Measurements from ENCODE around the gene SEC61B.

The SEC61B gene

DNA sequence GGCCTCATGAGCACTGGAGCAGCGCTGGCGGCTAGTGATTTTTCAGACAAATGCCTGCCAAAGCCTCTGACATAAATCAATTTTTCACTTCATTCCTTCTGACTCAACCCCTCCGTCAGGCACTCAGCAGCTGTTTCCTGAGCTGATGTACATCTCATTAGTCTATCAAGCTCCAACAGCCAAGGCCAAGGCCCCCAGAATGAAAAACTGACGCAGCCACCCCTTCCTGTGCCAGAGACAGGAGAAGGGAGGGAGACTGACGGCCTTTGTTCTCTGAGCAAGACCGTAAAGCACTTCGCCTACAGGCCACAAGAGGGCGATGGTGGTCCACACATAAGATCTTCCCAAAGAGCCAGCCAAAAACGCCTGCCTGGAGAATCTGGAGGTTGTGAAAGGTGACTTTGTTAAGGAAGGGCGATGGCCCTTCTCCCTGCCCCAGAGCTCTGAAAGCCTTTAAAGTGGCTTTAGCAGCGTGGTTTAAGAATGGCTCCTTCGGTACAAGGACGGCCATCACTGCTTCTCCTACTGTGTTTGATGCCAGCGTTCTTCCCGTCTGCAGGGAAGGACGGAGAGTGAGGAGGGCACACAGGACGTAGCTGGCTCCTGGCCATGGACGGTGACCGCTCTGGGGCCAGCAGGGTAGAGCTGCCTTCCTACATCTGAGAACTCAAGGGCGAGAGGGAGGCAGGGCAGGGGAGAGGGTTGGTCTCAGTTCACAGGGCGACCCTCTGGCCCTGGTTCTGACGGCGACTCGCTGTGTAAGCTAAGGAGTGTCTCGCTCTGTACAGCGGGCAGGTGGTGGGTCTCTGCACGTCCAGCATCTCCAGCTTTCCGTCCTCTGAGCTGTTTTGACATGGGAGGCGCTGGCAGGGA lies 37.4 kb upstream of the SEC61B start:
- TF ChIP-seq, protein P1, sequence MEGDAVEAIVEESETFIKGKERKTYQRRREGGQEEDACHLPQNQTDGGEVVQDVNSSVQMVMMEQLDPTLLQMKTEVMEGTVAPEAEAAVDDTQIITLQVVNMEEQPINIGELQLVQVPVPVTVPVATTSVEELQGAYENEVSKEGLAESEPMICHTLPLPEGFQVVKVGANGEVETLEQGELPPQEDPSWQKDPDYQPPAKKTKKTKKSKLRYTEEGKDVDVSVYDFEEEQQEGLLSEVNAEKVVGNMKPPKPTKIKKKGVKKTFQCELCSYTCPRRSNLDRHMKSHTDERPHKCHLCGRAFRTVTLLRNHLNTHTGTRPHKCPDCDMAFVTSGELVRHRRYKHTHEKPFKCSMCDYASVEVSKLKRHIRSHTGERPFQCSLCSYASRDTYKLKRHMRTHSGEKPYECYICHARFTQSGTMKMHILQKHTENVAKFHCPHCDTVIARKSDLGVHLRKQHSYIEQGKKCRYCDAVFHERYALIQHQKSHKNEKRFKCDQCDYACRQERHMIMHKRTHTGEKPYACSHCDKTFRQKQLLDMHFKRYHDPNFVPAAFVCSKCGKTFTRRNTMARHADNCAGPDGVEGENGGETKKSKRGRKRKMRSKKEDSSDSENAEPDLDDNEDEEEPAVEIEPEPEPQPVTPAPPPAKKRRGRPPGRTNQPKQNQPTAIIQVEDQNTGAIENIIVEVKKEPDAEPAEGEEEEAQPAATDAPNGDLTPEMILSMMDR (IDR thresholded peaks at IDR 0.05; ENCODE audit: control insufficient read depth, extremely low read depth, insufficient read depth) = peak; percentile 96
- peak; percentile 56 for DNase-seq (ENCODE audit: low read depth)
- H3K4me3 ChIP-seq (ENCODE audit: low read depth, low read length) = no peak overlapping the region

DNA sequence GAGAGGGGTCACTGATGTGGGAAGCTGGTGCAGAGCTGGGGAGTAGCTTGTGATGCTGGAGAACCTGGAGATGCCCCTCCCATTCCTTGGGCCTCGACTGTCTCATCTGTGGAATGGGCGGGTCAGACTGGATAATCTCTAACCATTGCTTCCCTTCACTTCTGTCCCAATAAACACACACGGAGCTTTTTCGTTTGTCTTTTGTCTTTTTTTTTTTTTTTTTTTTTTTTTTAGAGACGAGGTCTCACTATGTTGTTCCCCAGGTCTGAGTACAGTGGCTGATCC lies 36.8 kb upstream of the SEC61B start:
- TF ChIP-seq, protein P1 (IDR thresholded peaks at IDR 0.05; ENCODE audit: control insufficient read depth, extremely low read depth, insufficient read depth) = no peak
- H3K4me3 ChIP-seq (ENCODE audit: low read depth, low read length) = no peak overlapping the region
- no peak for DNase-seq (ENCODE audit: low read depth)

DNA sequence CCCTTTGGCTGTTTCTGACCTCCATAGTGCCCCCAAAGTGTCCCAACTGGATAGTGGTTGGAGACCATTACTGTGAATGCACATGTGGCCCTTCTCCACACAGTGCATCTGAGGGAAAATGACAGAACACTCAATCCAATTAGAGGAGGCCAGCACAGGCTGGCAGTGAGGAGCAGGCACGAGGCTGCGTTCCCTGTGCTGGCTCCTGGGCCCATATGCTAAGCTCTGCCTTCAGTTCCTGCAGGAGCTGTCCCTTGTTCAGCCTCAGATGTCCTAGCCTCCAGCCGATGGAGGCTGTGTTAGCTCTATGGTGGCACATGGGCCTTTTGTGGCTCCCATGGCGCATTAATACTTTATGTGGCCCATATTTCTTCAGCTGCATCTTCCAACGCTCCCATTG lies 36.1 kb upstream of the SEC61B start:
- DNase-seq (ENCODE audit: low read depth) = no peak
- TF ChIP-seq, protein P1 (IDR thresholded peaks at IDR 0.05; ENCODE audit: control insufficient read depth, extremely low read depth, insufficient read depth) = no peak
- H3K4me3 ChIP-seq (ENCODE audit: low read depth, low read length) = no peak overlapping the region

DNA sequence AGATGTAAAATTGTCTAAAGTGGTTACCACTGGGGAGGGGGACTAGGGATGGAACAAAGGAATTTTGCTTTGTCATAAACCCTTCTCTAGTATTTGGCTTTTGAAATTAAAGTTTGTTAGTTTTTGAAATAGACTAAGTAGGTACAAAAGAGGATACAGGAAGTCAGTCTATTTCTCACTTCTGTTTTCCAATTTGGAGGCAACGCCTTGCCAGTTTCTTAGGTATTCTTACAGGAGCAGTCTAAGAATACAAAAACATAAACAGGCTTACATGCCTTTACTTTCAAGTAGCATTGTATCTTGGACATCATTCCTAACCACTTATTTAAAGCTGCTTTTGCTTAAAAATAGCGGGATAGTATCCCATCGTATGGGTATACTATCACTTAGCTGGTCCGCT lies 34.8 kb upstream of the SEC61B start:
- no peak for DNase-seq (ENCODE audit: low read depth)
- H3K4me3 ChIP-seq (ENCODE audit: low read depth, low read length) = no peak overlapping the region
- TF ChIP-seq, protein P1 (IDR thresholded peaks at IDR 0.05; ENCODE audit: control insufficient read depth, extremely low read depth, insufficient read depth) = no peak

DNA sequence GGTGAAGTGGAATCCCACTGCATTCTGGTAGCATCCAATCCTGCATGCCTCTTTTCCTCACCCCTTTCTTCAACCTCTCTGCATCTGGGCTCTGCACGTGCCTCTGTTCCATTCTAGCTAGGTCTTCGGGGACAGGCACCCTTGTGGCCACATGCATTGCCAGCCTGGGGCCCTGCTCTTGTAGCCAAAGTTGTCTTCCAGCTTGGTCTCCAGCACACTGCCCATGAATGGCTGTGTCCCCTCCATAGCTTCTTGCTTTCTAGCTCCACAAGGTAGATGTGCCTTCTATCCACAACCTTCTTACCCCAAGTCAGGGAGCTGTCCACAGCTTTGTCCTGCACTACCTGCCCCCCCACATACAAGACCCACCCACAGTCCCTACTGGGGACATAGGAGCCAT lies 32.9 kb upstream of the SEC61B start:
- no peak for DNase-seq (ENCODE audit: low read depth)
- no peak overlapping the region for H3K4me3 ChIP-seq (ENCODE audit: low read depth, low read length)
- TF ChIP-seq, protein P1 (IDR thresholded peaks at IDR 0.05; ENCODE audit: control insufficient read depth, extremely low read depth, insufficient read depth) = no peak

DNA sequence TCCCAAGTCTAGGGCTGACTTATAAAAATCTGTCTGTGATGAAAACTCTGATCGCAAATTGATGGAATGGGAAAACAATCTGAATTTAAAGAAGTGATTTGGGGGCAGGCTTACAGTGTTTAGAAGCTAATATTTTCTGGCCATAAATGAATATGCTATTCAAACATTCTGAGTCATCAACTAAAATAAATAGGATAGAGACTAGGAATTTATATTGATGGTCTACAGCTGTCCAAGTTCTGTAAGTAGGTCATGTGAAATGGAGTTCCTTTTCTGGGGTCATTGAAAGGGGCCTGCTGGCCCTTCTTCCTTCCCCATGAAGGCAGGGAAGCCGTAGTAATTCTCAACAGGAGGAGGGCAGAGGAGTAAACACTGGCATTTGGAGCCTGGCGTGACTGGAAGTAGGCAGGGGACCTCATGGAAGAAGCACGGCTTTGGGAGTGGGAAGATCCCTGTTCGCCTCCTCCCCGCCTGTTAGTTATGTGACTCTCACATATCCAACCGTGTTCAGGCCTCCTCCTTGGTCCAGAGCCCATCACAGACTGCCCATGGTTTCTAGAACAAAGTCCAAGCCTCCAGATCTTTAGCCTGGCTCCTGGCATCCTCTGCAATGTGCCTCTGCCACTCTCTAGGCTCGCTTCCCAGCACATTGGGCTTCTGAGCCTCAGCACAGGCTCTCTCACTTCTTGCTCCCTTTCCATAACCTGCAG lies 32.0 kb upstream of the SEC61B start:
- no peak overlapping the region for H3K4me3 ChIP-seq (ENCODE audit: low read depth, low read length)
- TF ChIP-seq, protein P1 (IDR thresholded peaks at IDR 0.05; ENCODE audit: control insufficient read depth, extremely low read depth, insufficient read depth) = no peak
- DNase-seq (ENCODE audit: low read depth) = no peak

All from LNCaP clone FGC (cell line).